Keratinocyte (primary cell): ENCODE measurements around the gene CPLX3.

Experiments used
- EZH2 ChIP-seq: IDR thresholded peaks from one replicate; pipeline ENCODE4 v1.6.1; 2012; ENCODE audit warnings: inconsistent platforms, mild to moderate bottlenecking, low read length, moderate library complexity
- TF ChIP-seq, protein P1 (sequence below), 3 experiments: IDR thresholded peaks in 1 of 3; conservative IDR thresholded peaks in 1 of 3; optimal IDR thresholded peaks in 1 of 3; 2 replicates in 2 of 3; 3 replicates in 1 of 3; pipeline versions ENCODE3 to v1.5.1; 2011; ENCODE audit warnings: low read length in 3 of 3, mild to moderate bottlenecking in 3 of 3, moderate library complexity in 2 of 3, control low read depth in 1 of 3, inconsistent platforms in 1 of 3; ENCODE audit not compliant: insufficient read depth in 2 of 3; ENCODE audit errors: extremely low read depth in 1 of 3

DNA sequence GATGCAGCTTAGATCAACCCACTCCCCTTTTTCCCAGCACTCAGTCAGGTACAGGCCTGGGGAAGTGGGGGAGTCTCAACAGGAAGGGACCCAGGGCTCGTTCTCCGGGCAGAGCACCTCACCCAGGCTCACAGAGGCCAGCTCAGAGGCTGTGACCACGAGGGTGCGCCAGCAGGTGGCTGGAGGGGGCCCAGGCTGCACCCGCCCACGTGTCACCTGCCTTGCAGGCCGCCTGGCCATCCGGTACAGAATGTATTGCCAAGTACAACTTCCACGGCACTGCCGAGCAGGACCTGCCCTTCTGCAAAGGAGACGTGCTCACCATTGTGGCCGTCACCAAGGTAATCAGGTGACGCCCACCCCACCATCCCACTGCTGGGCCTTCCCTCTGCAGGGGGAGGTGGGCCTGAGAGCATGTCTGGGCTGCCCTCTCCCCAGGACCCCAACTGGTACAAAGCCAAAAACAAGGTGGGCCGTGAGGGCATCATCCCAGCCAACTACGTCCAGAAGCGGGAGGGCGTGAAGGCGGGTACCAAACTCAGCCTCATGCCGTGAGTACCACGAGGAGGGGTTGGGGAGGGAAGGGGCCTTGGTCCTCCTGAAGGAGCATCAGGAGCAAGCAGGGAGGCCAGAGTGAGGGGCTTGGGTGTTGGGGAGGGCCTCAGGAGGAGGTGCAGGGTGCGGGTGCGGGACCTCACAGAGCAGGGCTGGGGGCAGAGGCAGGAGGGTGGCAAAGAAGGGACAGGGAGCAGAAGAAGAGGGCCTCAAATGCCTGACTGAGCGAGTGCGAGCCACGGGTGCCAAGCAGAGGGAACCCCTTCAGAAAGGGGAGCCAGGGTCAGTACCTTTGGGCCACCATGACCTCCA is 27.8 kb upstream of the CPLX3 start:
- no peak for TF ChIP-seq EZH2
- TF ChIP-seq, protein P1, sequence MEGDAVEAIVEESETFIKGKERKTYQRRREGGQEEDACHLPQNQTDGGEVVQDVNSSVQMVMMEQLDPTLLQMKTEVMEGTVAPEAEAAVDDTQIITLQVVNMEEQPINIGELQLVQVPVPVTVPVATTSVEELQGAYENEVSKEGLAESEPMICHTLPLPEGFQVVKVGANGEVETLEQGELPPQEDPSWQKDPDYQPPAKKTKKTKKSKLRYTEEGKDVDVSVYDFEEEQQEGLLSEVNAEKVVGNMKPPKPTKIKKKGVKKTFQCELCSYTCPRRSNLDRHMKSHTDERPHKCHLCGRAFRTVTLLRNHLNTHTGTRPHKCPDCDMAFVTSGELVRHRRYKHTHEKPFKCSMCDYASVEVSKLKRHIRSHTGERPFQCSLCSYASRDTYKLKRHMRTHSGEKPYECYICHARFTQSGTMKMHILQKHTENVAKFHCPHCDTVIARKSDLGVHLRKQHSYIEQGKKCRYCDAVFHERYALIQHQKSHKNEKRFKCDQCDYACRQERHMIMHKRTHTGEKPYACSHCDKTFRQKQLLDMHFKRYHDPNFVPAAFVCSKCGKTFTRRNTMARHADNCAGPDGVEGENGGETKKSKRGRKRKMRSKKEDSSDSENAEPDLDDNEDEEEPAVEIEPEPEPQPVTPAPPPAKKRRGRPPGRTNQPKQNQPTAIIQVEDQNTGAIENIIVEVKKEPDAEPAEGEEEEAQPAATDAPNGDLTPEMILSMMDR (optimal IDR thresholded peaks at IDR 0.05 in 1 of 3, IDR thresholded peaks at IDR 0.05 in 1 of 3, conservative IDR thresholded peaks at IDR 0.05 in 1 of 3; ENCODE audit: extremely low read depth in 1 of 3, insufficient read depth in 2 of 3, low read length in 3 of 3): no peak
